ENCODE data around the gene NES.
"Not testable (repeated sequence)": the region's sequence is repeated elsewhere in the genome, so short reads cannot be mapped to it uniquely, and the experiment has no call there.

Gene NES

GRCh38 chr1:156641761-156642264 lies 35.4 kb downstream of the NES start, which contains the start of gene BCAN:
Gene BCAN, plus strand, starts transcription at chr1:156642117. Its CDS starts 3,938 bp downstream, at chr1:156646055.
- no peak for TF ChIP-seq CTCF (conservative IDR thresholded peaks at IDR 0.05)

DNA sequence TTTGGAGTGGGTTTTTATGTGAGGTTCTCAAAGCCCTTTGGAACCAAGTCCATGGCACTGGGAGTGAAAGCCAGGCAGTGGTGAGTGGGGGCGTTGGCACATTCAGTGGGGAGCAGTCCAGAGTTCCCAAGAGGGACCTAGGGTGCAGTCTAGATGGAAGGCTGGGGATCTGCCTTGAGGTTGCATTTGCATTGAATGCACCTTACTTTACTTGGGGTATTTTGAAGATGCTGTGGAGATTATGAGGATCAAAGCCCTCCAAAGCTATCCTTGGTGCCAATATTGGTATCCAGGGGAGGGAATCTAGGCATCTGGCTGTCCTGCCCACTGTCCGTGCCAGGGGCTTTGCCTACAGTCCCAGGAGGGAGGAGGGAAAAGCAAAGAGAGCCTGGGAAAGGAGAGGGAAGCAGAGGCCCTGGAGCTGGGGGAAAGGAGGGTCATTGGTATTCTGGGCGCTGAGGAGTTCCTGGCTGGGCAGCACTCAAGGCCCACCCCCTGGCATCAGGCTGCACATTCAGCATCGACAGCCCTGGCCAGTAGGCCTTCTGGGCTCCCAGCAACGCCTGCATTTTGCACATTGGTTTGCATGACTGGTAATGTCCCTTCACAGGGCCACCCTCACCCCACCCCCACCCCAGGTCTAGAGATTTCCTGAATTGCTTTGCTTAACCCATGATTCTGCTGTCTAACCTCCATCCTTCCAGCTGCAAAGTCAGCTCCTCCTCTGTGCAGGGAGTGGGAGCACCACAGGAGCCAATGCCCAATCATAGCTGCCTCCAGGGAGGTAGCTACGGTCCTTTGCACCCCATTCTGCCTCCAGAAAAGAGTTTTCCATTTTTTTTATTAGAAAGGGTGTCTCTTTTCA lies 36.1 kb downstream of the NES start:
- no peak overlapping the region for H3K27ac ChIP-seq
- no peak for TF ChIP-seq CTCF (conservative IDR thresholded peaks at IDR 0.05)

More at GRCh38 chr1:156641761-156642264, 35.4 kb downstream of the NES start, which contains the start of gene BCAN:
- H3K27ac ChIP-seq, result peak within 1 kb of the TSS; percentile 13; the same call in 1 of the 2 replicates

DNA sequence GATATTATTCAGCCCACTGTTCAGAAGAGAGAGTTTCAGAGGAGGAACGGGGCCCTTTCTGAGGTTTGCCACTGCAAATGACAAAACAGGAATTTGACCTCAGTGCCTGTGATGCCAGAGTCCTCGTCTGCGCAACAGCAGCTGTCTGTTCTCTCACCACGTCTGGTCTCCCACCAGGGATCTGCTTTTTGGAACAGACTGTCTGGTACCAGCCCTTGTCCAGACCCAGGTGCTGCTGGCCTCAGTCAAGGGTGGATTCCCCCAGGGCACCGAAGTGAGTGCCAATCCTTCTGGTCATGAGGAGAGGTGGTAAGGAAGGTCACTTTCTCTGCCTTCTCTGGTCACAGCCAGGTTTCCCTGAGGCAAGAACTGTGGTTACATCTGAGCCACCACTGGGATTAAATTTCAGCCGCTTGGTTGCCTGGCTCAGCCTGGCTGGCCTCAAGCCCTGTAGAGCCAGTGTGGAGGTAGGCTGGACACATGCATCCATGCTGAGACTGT lies 37.6 kb downstream of the NES start:
- H3K27ac ChIP-seq, result no peak overlapping the region
- no peak for TF ChIP-seq CTCF (conservative IDR thresholded peaks at IDR 0.05)

- no peak for TF ChIP-seq CTCF (conservative IDR thresholded peaks at IDR 0.05)
- no peak overlapping the region for H3K27ac ChIP-seq
Observed at GRCh38 chr1:156638189-156638985, 38.8 kb downstream of the NES start.

- H3K27ac ChIP-seq, result no peak overlapping the region
- TF ChIP-seq CTCF (conservative IDR thresholded peaks at IDR 0.05), result no peak
Observed at GRCh38 chr1:156632355-156632754, 44.9 kb downstream of the NES start.

DNA sequence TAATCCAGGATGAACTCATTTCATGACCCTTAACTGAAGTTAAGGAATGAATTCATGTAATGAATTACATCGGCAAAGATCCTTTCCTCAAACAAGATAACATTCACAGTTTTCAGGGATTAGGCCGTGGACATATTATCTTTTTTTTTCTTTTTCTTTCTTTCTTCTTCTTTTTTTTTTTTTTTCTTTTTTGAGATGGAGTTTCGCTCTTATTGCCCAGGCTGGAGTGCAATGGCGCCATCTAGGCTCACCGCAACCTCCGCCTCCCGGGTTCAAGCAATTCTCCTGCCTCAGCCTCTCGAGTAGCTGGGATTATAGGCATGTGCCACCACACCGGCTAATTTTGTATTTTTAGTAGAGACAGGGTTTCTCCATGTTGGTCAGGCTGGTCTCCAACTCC lies 46.1 kb downstream of the NES start:
- H3K27ac ChIP-seq, result not testable (repeated sequence)

DNA sequence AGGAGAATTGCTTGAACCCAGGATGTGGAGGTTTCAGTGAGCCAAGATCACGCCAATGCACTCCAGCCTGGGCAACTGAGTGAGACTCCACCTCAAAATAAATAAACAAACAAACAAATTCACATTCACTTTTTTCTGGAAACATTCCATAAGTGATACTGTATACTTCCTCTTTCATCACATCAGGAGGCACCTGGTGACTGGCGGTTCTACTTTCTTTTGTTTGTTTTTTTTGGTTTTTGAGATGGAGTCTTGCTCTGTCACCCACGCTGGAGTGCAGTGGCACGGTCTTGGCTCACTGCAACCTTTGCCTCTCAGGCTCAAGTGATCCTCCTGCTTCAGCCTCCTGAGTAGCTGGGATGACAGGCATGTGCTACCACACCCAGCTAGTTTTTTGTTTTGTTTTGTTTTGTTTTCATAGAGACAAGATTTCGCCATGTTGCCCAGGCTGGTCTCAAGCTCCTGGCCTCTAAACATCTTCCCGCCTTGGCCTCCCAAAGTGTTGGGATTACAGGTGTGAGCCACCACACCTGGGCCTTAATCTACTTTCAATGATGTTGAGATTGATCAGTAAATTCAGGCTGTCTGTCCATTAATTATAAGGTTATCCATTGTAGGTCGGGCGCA lies 47.3 kb downstream of the NES start:
- no peak overlapping the region for H3K27ac ChIP-seq
- no peak for TF ChIP-seq CTCF (conservative IDR thresholded peaks at IDR 0.05)

Measured in VCaP (cell line).